HG03571 (cell line): ENCODE data around the gene CEND1.
"Not testable (repeated sequence)": the region's sequence is repeated elsewhere in the genome, so short reads cannot be mapped to it uniquely, and the experiment has no call there.

ENCODE experiments used
- ATAC-seq: cut with Tn5 transposase; IDR thresholded peaks from one replicate; pipeline ENCODE4 v1.9.1; 2021; ENCODE audit not compliant: unreplicated experiment

The CEND1 gene

GRCh38 chr11:765025-765801 lies 24.7 kb downstream of the CEND1 start:
- ATAC-seq: no peak

GRCh38 chr11:764322-765024 lies 25.4 kb downstream of the CEND1 start:
- ATAC-seq: no peak

GRCh38 chr11:763549-764321 lies 26.2 kb downstream of the CEND1 start:
- ATAC-seq: no peak

- ATAC-seq: no peak
Observed at GRCh38 chr11:763073-763463, 26.8 kb downstream of the CEND1 start.

- ATAC-seq: no peak
Observed at GRCh38 chr11:762421-763072, 27.3 kb downstream of the CEND1 start.

- no peak for ATAC-seq
Observed at GRCh38 chr11:761526-762108, 28.3 kb downstream of the CEND1 start.

- ATAC-seq: no peak
Observed at GRCh38 chr11:760236-760635, 29.7 kb downstream of the CEND1 start.

- ATAC-seq: no peak
Observed at GRCh38 chr11:749731-750130, 40.2 kb downstream of the CEND1 start.

GRCh38 chr11:748007-748359 lies 41.9 kb downstream of the CEND1 start:
- peak; percentile 1 for ATAC-seq

GRCh38 chr11:747158-748006 lies 42.5 kb downstream of the CEND1 start, which contains the start of gene TALDO1:
TSS of gene TALDO1 (plus strand) at chr11:747464. CDS start at chr11:747482, 18 bp downstream.
- ATAC-seq: peak; percentile 89

GRCh38 chr11:746289-747157 lies 43.4 kb downstream of the CEND1 start:
- peak; percentile 35 for ATAC-seq

GRCh38 chr11:745428-745827 lies 44.5 kb downstream of the CEND1 start:
- ATAC-seq: no peak

- no peak for ATAC-seq
Observed at GRCh38 chr11:742571-743201, 47.2 kb downstream of the CEND1 start.

- ATAC-seq: no peak
Observed at GRCh38 chr11:742156-742546, 47.7 kb downstream of the CEND1 start.

GRCh38 chr11:737899-738298 lies 52.0 kb downstream of the CEND1 start:
- not testable (repeated sequence) for ATAC-seq

GRCh38 chr11:737366-737765 lies 52.5 kb downstream of the CEND1 start:
- no peak for ATAC-seq
